Astrocyte of the hippocampus (primary cell): ENCODE data around the gene VASN.

Experiments used
- DNase-seq: peaks from one replicate; pipeline ENCODE4 v3.0.0; 2011; ENCODE audit warnings: low read depth, low spot score

VASN gene

GRCh38 chr16:4426021-4426684, 54.5 kb downstream of the VASN start:
- no peak for DNase-seq

- no peak for DNase-seq
These were observed 55.2 kb downstream of the VASN start for GRCh38 chr16:4426722-4427372.

GRCh38 chr16:4428500-4428899, 56.9 kb downstream of the VASN start:
- DNase-seq: no peak

- DNase-seq: no peak
These were observed 59.4 kb downstream of the VASN start for GRCh38 chr16:4431023-4431422.
